SJCRH30 (cell line): ENCODE results near the gene KCTD5. TPM values are rescaled to one million over a fixed set of nuclear protein-coding genes. Genes with fewer than 3 reads are reported as not detected.
A peak's percentile ranks its signal among the peaks of the same experiment; 100 is the strongest.
"Not testable (repeated sequence)": the region's sequence is repeated elsewhere in the genome, so short reads cannot be mapped to it uniquely, and the experiment has no call there.

Experiments
- DNase-seq, 2 experiments: peaks; one replicate each; pipeline ENCODE4 v3.0.0-alpha.2; 2015 to 2020
- H3K27ac ChIP-seq: fragments of 250-450 bp; sonication (Bioruptor Pico); 2 replicates; pipeline ENCODE4 v1.5.1; 2020; ENCODE audit warnings: mild to moderate bottlenecking, moderate library complexity
- H3K27me3 ChIP-seq: fragments of 250-450 bp; sonication (Bioruptor Pico); 2 replicates; pipeline ENCODE4 v1.5.1; 2020; ENCODE audit warnings: mild to moderate bottlenecking, moderate library complexity
- H3K36me3 ChIP-seq: fragments of 250-450 bp; sonication (Bioruptor Pico); 2 replicates; pipeline ENCODE4 v1.5.1; 2020; ENCODE audit warnings: mild to moderate bottlenecking, moderate library complexity
- H3K4me1 ChIP-seq: fragments of 250-450 bp; sonication (Bioruptor Pico); 2 replicates; pipeline ENCODE4 v1.5.1; 2020; ENCODE audit warnings: mild to moderate bottlenecking, moderate library complexity
- H3K4me3 ChIP-seq: fragments of 250-450 bp; sonication (Bioruptor Pico); 2 replicates; pipeline ENCODE4 v1.5.1; 2020; ENCODE audit warnings: mild to moderate bottlenecking, moderate library complexity
- H3K9me3 ChIP-seq: fragments of 250-450 bp; sonication (Bioruptor Pico); replicated peaks from 2 replicates; pipeline ENCODE4 v1.5.1; 2020; ENCODE audit warnings: mild to moderate bottlenecking, moderate library complexity
- total RNA-seq: library from RNA; depleted of rRNA; stranded (reverse); fragments of >200 nt; shearing (Covaris generic); gene quantifications from 2 replicates; pipeline ENCODE4 v1.2.3, GENCODE V29; 2014

KCTD5 gene
- total RNA-seq, 1 experiment from 2014 or later, result 42.9 TPM

GRCh38 chr16:2683041-2683440 lies 718 bp downstream of the KCTD5 start:
- not testable (repeated sequence) for H3K4me1 ChIP-seq, H3K27me3 ChIP-seq, H3K9me3 ChIP-seq, DNase-seq, H3K36me3 ChIP-seq
- Histone ChIP-seq H3K27ac (peak overlapping the region; percentile 26; the same call in 1 of the 2 replicates), H3K4me3 (peak overlapping the region; percentile 81)

DNA sequence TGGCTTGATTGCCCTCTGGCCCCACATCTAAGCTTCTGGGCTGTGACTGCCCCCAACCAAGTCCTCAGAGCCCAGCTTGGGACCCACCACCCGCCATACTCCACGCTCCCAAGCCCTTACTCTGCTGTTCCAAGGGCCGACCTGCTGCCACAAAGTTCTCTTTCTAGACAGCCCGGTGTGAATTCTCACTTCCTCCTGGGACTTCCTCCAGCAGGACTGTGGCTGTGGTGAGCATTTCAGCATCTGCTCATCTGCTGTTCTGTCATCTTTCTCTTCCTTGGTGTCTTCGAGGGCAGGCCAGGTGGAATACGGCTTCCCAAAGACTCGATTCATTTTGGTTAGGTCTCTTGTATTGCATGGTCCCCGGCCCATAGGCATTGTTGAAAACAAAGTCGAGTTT lies 3.8 kb downstream of the KCTD5 start:
- H3K4me3 ChIP-seq, H3K27me3 ChIP-seq, H3K27ac ChIP-seq, H3K4me1 ChIP-seq, H3K36me3 ChIP-seq, DNase-seq, H3K9me3 ChIP-seq: not testable (repeated sequence)

DNA sequence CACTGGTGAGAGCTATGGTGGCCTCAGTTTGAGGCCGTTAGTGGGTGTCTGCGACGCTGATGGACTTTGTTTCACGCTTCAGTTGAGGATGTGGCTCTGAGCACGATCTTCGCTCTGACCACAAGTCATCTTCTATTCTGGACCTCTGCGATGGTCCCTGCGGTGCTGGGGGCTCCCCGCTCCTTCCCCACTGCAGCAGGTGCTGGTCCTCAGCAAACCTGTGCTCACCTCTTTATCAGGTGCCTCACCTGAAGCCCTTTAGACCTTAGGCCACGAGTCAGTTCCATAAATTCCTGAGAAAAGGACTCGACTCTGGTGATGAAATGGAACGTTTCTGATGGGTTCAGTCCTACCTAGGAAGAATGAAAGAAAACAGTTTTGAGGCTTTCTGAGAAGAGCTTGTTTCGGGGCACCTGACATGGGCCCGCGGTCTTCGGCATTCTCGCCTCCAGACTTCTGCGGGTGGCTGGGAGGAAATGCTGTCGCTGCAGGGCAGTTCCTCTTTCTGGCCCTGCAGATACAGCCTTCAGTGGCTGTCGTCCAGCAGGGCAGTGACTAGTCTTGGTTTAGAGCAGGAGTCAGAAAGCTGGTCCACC lies 4.7 kb downstream of the KCTD5 start:
- Histone ChIP-seq H3K4me1 (peaks cover 4% of the 10 kb centered on the region; the same call in 1 of the 2 replicates), H3K4me3 (no peak overlapping the region), H3K36me3 (peaks cover 9% of the 10 kb centered on the region; the same call in 1 of the 2 replicates), H3K27ac (no peak overlapping the region), H3K27me3 (no peaks in the 10 kb centered on the region), H3K9me3 (no peaks in the 10 kb centered on the region)
- no peak for DNase-seq

DNA sequence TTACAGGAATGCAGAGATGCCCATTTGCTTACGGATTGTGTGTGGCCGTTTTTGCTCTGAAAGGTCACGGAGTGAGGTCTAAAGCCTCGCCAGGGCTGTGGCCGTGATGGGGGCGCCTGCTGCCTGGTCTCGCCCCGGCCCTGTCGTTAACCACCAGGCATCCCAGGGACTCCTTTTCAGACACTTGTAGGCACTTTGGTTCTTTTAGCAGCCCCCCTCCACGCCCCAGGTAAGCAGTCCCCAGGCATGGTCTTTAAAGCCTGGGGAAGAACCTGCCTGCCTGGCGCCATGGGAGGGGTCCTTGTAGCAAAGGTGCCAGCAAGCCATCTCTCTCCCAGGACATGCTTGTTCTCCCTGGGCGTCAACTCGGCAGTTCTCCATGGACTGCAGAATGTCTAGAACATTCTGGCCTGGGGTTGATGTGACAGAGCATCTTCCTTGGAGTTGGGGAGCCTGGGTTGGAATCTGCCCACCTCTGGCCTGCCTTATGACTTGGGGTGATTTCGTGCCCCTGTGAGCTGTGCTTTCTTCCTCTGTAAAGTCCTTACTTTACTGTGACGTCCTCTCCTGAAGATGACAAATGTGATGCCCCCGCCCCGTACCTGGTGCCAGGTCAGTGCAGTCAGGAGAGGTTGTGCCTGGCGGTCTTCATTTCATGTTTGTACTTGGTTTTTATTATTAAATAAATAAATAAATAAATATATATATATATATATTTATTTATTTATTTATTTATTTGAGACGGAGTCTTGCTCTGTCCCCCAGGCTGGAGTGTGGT lies 5.4 kb downstream of the KCTD5 start:
- Histone ChIP-seq H3K27me3 (no peaks in the 10 kb centered on the region), H3K4me1 (peaks cover 9% of the 10 kb centered on the region; the same call in 1 of the 2 replicates), H3K36me3 (peaks cover 9% of the 10 kb centered on the region; the same call in 1 of the 2 replicates), H3K4me3 (no peak overlapping the region), H3K9me3 (no peaks in the 10 kb centered on the region), H3K27ac (no peak overlapping the region)
- DNase-seq, result no peak

DNA sequence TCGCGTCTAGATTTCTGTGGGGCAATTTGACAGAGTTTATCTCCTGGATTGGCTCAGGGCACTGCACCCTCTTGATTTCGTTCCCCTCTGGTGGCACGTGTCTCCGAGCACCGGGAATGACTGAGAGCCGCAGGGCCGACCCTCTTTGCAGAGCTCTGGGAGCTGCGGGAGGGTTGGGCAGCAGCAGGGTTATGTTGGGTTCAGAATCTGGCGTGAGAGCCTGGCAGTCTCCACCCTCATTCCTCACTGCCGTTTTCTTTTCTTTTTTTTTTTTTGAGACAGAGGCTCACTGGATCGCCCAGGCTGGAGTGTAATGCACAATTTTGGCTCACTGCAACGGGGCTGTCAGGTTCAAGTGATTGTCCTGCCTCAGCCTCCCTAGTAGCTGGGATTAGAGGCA lies 7.1 kb downstream of the KCTD5 start:
- H3K9me3 ChIP-seq, DNase-seq, H3K4me3 ChIP-seq, H3K27me3 ChIP-seq, H3K27ac ChIP-seq, H3K36me3 ChIP-seq: not testable (repeated sequence)
- H3K4me1 ChIP-seq, result peaks cover 12% of the 10 kb centered on the region; the same call in 1 of the 2 replicates

DNA sequence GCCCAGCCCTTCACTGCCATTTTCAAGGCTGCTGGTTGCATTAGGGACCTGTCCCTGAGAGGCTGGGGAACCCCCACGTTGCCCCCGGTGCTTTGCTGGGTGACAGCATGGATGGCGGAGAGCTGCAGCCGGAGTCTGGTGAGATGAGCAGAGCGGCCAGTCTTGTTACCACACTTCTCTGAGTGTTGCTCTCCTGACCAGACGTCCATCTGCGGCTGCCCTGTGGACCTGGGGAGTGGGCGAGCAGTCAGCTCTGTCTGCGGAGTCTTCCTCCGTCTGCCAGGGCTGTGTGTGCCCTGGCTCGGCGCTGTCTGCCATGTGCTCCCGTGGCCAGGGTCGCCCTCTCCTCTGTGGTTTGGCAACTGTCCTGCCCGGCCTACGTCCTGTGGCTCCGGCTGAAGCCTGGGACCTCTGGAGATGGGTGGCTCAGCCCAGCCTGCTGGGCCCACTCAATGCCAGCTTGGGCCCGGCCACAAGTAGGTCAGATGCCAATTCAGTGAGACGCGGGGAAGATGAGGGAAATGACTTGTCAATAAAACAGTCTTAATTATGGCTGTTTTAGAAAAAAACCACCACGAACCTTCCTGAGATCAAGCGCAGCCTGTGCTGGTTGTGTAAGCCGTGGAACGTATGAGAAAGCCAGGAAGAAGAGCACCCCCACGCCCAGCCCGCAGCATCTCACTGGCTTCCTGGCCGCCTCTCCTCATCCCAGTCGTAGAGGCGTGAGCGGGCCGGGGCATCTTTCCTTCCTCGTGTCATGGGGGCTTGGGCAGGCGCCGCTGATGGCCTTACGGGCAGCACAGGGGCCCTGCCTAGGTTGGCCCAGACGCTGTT lies 7.9 kb downstream of the KCTD5 start:
- DNase-seq, result no peak
- Histone ChIP-seq H3K27ac (no peak overlapping the region), H3K36me3 (peaks cover 9% of the 10 kb centered on the region; the same call in 1 of the 2 replicates)

DNA sequence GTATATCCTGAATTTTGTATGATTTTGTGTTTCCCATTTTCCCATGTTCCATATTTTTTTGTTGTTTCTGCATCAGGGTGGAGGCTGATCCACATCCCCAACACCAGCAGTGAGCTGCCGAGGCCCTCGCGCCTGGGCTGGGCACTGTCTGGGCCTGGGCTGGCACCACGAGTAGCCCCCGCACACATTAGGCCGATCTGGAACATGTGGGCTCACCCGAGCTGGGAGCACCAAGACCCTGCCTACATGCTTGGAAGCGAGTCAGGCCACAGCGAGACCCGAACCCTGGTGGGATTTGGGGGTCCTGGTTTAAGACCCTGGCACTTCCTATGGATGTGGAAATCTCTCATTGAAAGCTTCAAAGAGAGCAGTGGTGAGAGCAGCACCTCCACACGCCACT lies 8.5 kb downstream of the KCTD5 start:
- Histone ChIP-seq H3K36me3 (peaks cover 9% of the 10 kb centered on the region; the same call in 1 of the 2 replicates), H3K4me3 (no peak overlapping the region), H3K27ac (no peak overlapping the region), H3K4me1 (peaks cover 12% of the 10 kb centered on the region; the same call in 1 of the 2 replicates), H3K27me3 (no peaks in the 10 kb centered on the region), H3K9me3 (no peaks in the 10 kb centered on the region)
- DNase-seq, result no peak

More for the DNA sequence above, 7.9 kb downstream of the KCTD5 start:
- Histone ChIP-seq H3K4me3 (no peak overlapping the region), H3K9me3 (no peaks in the 10 kb centered on the region), H3K27me3 (no peaks in the 10 kb centered on the region), H3K4me1 (peaks cover 12% of the 10 kb centered on the region; the same call in 1 of the 2 replicates)

DNA sequence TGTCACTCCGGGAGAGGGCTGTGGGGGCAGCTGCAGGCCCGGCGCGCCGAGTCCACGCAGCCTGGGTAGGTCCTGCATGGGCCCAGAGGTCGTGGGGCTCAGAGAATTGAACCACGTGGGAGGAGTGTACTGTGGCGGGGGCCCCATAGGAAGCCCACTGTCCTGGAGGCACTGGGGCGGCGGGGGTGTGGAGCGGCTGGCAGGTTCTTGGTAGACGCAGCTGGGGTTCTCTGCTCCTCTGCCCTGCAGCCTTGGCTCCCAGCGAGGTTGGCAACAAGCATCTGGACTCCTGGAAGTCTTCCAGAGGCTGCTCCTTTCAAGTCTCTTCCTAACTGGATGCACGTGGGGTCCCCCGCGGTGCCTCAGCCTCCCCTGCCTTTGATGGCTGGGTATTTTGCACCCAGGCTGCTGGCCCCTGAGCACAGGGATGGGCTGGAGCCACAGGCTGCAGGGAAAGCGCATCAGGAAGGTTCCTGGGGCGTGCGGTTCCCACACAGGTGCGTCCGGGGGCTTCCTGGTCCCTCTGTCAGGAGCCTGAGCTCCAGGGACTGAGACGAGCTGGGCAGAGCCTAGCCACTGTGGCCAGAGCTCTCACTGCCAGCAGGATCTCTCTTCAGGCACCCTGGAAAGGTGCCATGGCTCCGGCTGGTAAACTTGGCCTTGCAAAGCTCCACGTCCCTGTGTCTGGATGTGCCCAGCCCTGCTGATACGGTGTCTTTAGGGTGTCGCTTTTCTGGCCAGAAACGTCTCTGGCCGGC lies 9.3 kb downstream of the KCTD5 start:
- peak overlapping the region; percentile 86; the same call in 1 of the 2 replicates for H3K27ac ChIP-seq
- H3K36me3 ChIP-seq, result peaks cover 9% of the 10 kb centered on the region; the same call in 1 of the 2 replicates
- no peaks in the 10 kb centered on the region for H3K27me3 ChIP-seq
- peaks cover 12% of the 10 kb centered on the region; the same call in 1 of the 2 replicates for H3K4me1 ChIP-seq
- H3K4me3 ChIP-seq, result no peak overlapping the region
- no peaks in the 10 kb centered on the region for H3K9me3 ChIP-seq
- no peak for DNase-seq

GRCh38 chr16:2692251-2692947 lies 10.1 kb downstream of the KCTD5 start:
- Histone ChIP-seq H3K4me3 (peak overlapping the region; percentile 39), H3K27me3 (no peaks in the 10 kb centered on the region), H3K36me3 (peaks cover 9% of the 10 kb centered on the region), H3K9me3 (no peaks in the 10 kb centered on the region), H3K4me1 (peaks cover 12% of the 10 kb centered on the region; the same call in 1 of the 2 replicates), H3K27ac (peak overlapping the region; percentile 86)
- peak; percentile 66 to 75 for DNase-seq

GRCh38 chr16:2692948-2693651 lies 10.8 kb downstream of the KCTD5 start:
- Histone ChIP-seq H3K27ac (peak overlapping the region; percentile 86), H3K4me3 (peak overlapping the region; percentile 39)
- peak; percentile 92 for DNase-seq

GRCh38 chr16:2696601-2697250 lies 14.4 kb downstream of the KCTD5 start:
- H3K27ac ChIP-seq, H3K27me3 ChIP-seq, H3K36me3 ChIP-seq, DNase-seq, H3K9me3 ChIP-seq, H3K4me3 ChIP-seq: not testable (repeated sequence)
- peaks cover 10% of the 10 kb centered on the region; the same call in 1 of the 2 replicates for H3K4me1 ChIP-seq

More at GRCh38 chr16:2692948-2693651, 10.8 kb downstream of the KCTD5 start:
- no peaks in the 10 kb centered on the region for H3K27me3 ChIP-seq
- H3K9me3 ChIP-seq, result no peaks in the 10 kb centered on the region
- peaks cover 9% of the 10 kb centered on the region for H3K36me3 ChIP-seq
- H3K4me1 ChIP-seq, result peaks cover 12% of the 10 kb centered on the region; the same call in 1 of the 2 replicates

DNA sequence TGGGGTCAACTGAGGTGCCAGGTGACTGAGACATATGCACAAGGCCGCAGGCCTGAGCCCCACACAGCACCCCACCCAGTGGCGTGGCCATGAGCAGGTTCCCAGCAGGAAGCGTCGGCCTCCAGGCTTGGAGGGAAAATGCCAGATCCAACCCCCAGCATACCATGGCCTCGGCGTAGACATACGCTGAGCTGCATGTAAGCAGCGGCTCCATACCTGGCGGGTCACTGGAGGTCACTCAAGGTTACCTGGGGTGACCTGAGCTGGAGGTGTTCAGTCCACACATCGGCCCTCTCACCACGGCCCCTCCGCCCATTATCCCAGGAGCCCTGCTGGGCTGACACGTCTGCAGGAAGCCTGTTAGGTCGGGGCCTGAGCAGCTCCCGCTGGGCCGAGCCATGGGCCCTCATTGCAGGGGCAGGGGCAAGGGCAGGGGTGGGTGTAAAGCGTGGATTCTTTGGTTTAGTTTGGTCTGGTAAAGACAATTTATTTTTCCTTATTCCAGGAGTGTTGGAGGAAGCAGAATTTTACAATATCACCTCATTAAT lies 15.2 kb downstream of the KCTD5 start:
- no peak for DNase-seq
- H3K9me3 ChIP-seq, result no peaks in the 10 kb centered on the region
- no peak overlapping the region for H3K4me3 ChIP-seq
- peaks cover 3% of the 10 kb centered on the region; the same call in 1 of the 2 replicates for H3K4me1 ChIP-seq
- H3K36me3 ChIP-seq, result no peaks in the 10 kb centered on the region; the same call in none of the 2 replicates
- H3K27me3 ChIP-seq, result no peaks in the 10 kb centered on the region
- no peak overlapping the region for H3K27ac ChIP-seq
